BE2C (cell line): Measurements from ENCODE around the gene SAMD14.

Source experiments
- DNase-seq: peaks from one replicate; pipeline ENCODE4 v3.0.0-alpha.2; 2020
- H3K27me3 ChIP-seq: fragments of 250-450 bp; sonication (Bioruptor Pico); 2 replicates; pipeline ENCODE4 v1.5.1; 2020; ENCODE audit warnings: mild to moderate bottlenecking
- H3K36me3 ChIP-seq: fragments of 250-450 bp; sonication (Bioruptor Pico); 2 replicates; pipeline ENCODE4 v1.5.1; 2020; ENCODE audit warnings: mild to moderate bottlenecking
- H3K4me1 ChIP-seq: fragments of 250-450 bp; sonication (Bioruptor Pico); 2 replicates; pipeline ENCODE4 v1.5.1; 2020
- H3K4me3 ChIP-seq: 2 replicates; pipeline ENCODE4 v1.5.1; 2011; ENCODE audit warnings: low read depth, low read length
- H3K9me3 ChIP-seq: fragments of 250-450 bp; sonication (Bioruptor Pico); 2 replicates; pipeline ENCODE4 v1.5.1; 2020
- TF ChIP-seq, protein P1 (sequence below): IDR thresholded peaks from 2 replicates; pipeline ENCODE4 v1.5.1; 2012; ENCODE audit warnings: mild to moderate bottlenecking, low read depth, low read length

SAMD14 gene

DNA sequence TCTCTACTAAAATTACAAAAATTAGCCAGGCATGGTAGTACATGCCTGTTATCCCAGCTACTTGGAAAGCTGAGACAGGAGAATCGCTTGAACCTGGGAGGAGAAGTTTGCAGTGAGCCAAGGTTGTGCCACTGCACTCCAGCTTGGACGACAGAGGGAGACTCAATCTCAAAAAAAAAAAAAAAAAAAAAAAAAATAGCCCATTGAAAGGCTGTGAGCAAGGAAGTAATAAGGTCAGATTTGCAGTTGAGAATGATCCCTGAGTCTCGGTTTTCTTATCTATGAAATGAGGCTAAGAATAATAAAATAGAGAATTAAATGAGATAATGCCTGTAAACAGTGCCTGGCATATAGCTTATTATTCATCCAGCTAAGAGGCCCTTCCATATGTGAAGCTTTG is 36.2 kb downstream of the SAMD14 start:
- no peaks in the 10 kb centered on the region for H3K27me3 ChIP-seq
- H3K4me1 ChIP-seq, result no peaks in the 10 kb centered on the region
- DNase-seq, result no peak
- H3K36me3 ChIP-seq, result no peaks in the 10 kb centered on the region
- TF ChIP-seq, protein P1, sequence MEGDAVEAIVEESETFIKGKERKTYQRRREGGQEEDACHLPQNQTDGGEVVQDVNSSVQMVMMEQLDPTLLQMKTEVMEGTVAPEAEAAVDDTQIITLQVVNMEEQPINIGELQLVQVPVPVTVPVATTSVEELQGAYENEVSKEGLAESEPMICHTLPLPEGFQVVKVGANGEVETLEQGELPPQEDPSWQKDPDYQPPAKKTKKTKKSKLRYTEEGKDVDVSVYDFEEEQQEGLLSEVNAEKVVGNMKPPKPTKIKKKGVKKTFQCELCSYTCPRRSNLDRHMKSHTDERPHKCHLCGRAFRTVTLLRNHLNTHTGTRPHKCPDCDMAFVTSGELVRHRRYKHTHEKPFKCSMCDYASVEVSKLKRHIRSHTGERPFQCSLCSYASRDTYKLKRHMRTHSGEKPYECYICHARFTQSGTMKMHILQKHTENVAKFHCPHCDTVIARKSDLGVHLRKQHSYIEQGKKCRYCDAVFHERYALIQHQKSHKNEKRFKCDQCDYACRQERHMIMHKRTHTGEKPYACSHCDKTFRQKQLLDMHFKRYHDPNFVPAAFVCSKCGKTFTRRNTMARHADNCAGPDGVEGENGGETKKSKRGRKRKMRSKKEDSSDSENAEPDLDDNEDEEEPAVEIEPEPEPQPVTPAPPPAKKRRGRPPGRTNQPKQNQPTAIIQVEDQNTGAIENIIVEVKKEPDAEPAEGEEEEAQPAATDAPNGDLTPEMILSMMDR, result no peak
- H3K4me3 ChIP-seq, result no peak overlapping the region
- no peaks in the 10 kb centered on the region for H3K9me3 ChIP-seq

- H3K4me3 ChIP-seq, result no peak overlapping the region
- H3K27me3 ChIP-seq, result no peaks in the 10 kb centered on the region
- H3K36me3 ChIP-seq, result no peaks in the 10 kb centered on the region
- H3K4me1 ChIP-seq, result no peaks in the 10 kb centered on the region
- DNase-seq, result no peak
- TF ChIP-seq, protein P1, result no peak
- H3K9me3 ChIP-seq, result no peaks in the 10 kb centered on the region
Observed at GRCh38 chr17:50093246-50093645, 36.7 kb downstream of the SAMD14 start.

GRCh38 chr17:50091918-50092285 is 38.1 kb downstream of the SAMD14 start:
- Histone ChIP-seq H3K4me1 (no peaks in the 10 kb centered on the region), H3K9me3 (no peaks in the 10 kb centered on the region), H3K27me3 (no peaks in the 10 kb centered on the region), H3K4me3 (no peak overlapping the region), H3K36me3 (no peaks in the 10 kb centered on the region)
- no peak for DNase-seq
- TF ChIP-seq, protein P1, result no peak

GRCh38 chr17:50090971-50091917 is 38.7 kb downstream of the SAMD14 start:
- TF ChIP-seq, protein P1, result no peak
- DNase-seq, result no peak
- Histone ChIP-seq H3K9me3 (no peaks in the 10 kb centered on the region), H3K27me3 (no peaks in the 10 kb centered on the region), H3K36me3 (no peaks in the 10 kb centered on the region), H3K4me3 (no peak overlapping the region), H3K4me1 (no peaks in the 10 kb centered on the region)

DNA sequence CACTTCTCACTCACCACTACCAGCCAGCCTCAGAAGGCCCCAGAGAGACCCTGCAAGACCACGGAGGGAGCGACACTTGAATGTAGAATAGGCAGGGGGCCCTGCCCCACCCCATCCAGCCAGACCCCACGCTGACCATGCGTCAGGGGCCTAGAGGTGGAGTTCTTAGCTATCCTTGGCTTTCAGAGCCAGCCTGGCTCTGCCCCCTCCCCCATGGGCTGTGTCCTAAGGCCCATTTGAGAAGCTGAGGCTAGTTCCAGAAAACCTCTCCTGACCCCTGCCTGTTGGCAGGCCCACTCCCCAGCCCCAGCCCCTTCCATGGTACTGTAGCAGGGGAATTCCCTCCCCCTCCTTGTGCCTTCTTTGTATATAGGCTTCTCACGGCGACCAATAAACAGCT is 39.9 kb downstream of the SAMD14 start:
- Histone ChIP-seq H3K36me3 (no peaks in the 10 kb centered on the region), H3K27me3 (no peaks in the 10 kb centered on the region), H3K4me3 (no peak overlapping the region), H3K9me3 (no peaks in the 10 kb centered on the region), H3K4me1 (no peaks in the 10 kb centered on the region)
- no peak for DNase-seq
- TF ChIP-seq, protein P1, result no peak

- Histone ChIP-seq H3K27me3 (no peaks in the 10 kb centered on the region), H3K9me3 (no peaks in the 10 kb centered on the region), H3K36me3 (no peaks in the 10 kb centered on the region), H3K4me3 (no peak overlapping the region), H3K4me1 (no peaks in the 10 kb centered on the region)
- TF ChIP-seq, protein P1, result no peak
- DNase-seq, result no peak
Observed at GRCh38 chr17:50088952-50089825, 40.8 kb downstream of the SAMD14 start.
